ENCODE data around the gene MCIDAS.

GRCh38 chr5:55230086-55230629 is 3.0 kb upstream of the MCIDAS start:
- TF ChIP-seq, protein P1, sequence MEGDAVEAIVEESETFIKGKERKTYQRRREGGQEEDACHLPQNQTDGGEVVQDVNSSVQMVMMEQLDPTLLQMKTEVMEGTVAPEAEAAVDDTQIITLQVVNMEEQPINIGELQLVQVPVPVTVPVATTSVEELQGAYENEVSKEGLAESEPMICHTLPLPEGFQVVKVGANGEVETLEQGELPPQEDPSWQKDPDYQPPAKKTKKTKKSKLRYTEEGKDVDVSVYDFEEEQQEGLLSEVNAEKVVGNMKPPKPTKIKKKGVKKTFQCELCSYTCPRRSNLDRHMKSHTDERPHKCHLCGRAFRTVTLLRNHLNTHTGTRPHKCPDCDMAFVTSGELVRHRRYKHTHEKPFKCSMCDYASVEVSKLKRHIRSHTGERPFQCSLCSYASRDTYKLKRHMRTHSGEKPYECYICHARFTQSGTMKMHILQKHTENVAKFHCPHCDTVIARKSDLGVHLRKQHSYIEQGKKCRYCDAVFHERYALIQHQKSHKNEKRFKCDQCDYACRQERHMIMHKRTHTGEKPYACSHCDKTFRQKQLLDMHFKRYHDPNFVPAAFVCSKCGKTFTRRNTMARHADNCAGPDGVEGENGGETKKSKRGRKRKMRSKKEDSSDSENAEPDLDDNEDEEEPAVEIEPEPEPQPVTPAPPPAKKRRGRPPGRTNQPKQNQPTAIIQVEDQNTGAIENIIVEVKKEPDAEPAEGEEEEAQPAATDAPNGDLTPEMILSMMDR (conservative IDR thresholded peaks at IDR 0.05; ENCODE audit: low read depth, low read length), result no peak
- TF ChIP-seq EZH2 (IDR thresholded peaks at IDR 0.05; ENCODE audit: low read length, unreplicated experiment), result no peak
